Common myeloid progenitor, CD34-positive (primary cell): ENCODE data around the gene DPP10.
"Not testable (repeated sequence)": the region's sequence is repeated elsewhere in the genome, so short reads cannot be mapped to it uniquely, and the experiment has no call there.

ENCODE experiments used
- CTCF ChIA-PET: fragments of 350-600 bp; sonication (Branson Sonifier 250); formaldehyde crosslinking; loops from one replicate; lab custom pipeline; 2021; ENCODE audit warnings: antibody characterized with exemption; lab: Charles Lee
- POLR2A ChIA-PET: fragments of 350-600 bp; sonication (Branson Sonifier 250); formaldehyde crosslinking; loops from one replicate; lab custom pipeline; 2021; ENCODE audit warnings: antibody characterized with exemption; lab: Charles Lee
- DNase-seq, 3 donors: peaks; one replicate each; pipeline versions ENCODE4 v3.0.0 to v3.0.0-alpha.2; 2013
- H3K27ac ChIP-seq, 2 experiments: 1 replicate in 1 of 2; 2 replicates in 1 of 2; pipeline ENCODE4 v1.7.0; 2013; ENCODE audit warnings: inconsistent platforms in 2 of 2, low read length in 2 of 2, mild to moderate bottlenecking in 2 of 2, low read depth in 1 of 2, moderate library complexity in 1 of 2; ENCODE audit not compliant: severe bottlenecking in 2 of 2, insufficient read depth in 1 of 2, poor library complexity in 1 of 2
- H3K27me3 ChIP-seq, 5 experiments: replicated peaks in 2 of 5; 1 replicate in 3 of 5; 2 replicates in 2 of 5; pipeline versions ENCODE4 v1.6.1 to v1.7.0; 2013; ENCODE audit warnings: low read length in 4 of 5, mild to moderate bottlenecking in 2 of 5, moderate library complexity in 2 of 5, inconsistent platforms in 1 of 5; ENCODE audit not compliant: insufficient read depth in 5 of 5, control insufficient read depth in 4 of 5
- H3K36me3 ChIP-seq, 4 experiments: 1 replicate in 2 of 4; 2 replicates in 2 of 4; pipeline versions ENCODE4 v1.6.1 to v1.7.0; 2013; ENCODE audit warnings: low read length in 3 of 4, control low read depth in 1 of 4, mild to moderate bottlenecking in 1 of 4; ENCODE audit not compliant: control insufficient read depth in 4 of 4, insufficient read depth in 4 of 4
- H3K4me1 ChIP-seq, 4 experiments: 1 replicate in 3 of 4; 2 replicates in 1 of 4; pipeline versions ENCODE4 v1.6.1 to v1.7.1; 2013; ENCODE audit warnings: low read length in 3 of 4, mild to moderate bottlenecking in 3 of 4, control low read depth in 1 of 4, inconsistent platforms in 1 of 4, moderate library complexity in 1 of 4; ENCODE audit not compliant: control insufficient read depth in 4 of 4, insufficient read depth in 4 of 4; ENCODE audit errors: control extremely low read depth in 1 of 4
- H3K4me3 ChIP-seq, 7 experiments: 1 replicate in 4 of 7; 2 replicates in 3 of 7; pipeline versions ENCODE4 v1.5.1 to v1.7.0; 2013; ENCODE audit warnings: mild to moderate bottlenecking in 7 of 7, low read length in 6 of 7, moderate library complexity in 6 of 7, inconsistent platforms in 2 of 7, low read depth in 2 of 7, control low read depth in 1 of 7; ENCODE audit not compliant: insufficient read depth in 4 of 7, control insufficient read depth in 1 of 7; ENCODE audit errors: extremely low read depth in 1 of 7
- H3K9me3 ChIP-seq, 5 experiments: 1 replicate in 4 of 5; 2 replicates in 1 of 5; pipeline versions ENCODE4 v1.6.1 to v1.7.1; 2013; ENCODE audit warnings: low read length in 4 of 5, mild to moderate bottlenecking in 2 of 5, inconsistent platforms in 1 of 5, low read depth in 1 of 5, moderate library complexity in 1 of 5; ENCODE audit not compliant: control insufficient read depth in 4 of 5, insufficient read depth in 2 of 5; ENCODE audit errors: control extremely low read depth in 1 of 5
- WGBS: methylation state at CpG from one replicate; pipeline ENCODE4 v1.1.5; 2013; ENCODE audit not compliant: insufficient coverage; 5-methylcytosine and 5-hydroxymethylcytosine counted together

DPP10 gene

GRCh38 chr2:115083711-115084110 is 641.3 kb downstream of the DPP10 start:
- DNase-seq = no peak
- H3K27ac ChIP-seq = no peak overlapping the region
- H3K4me3 ChIP-seq = no peak overlapping the region
- no CpG with 5 or more reads among the region's 2 CpGs for WGBS
- no peaks in the 10 kb centered on the region for H3K4me1 ChIP-seq
- no peaks in the 10 kb centered on the region for H3K36me3 ChIP-seq
- H3K9me3 ChIP-seq = no peaks in the 10 kb centered on the region
- CTCF ChIA-PET = no interaction called here
- POLR2A ChIA-PET = no interaction called here
- H3K27me3 ChIP-seq = no peaks in the 10 kb centered on the region

GRCh38 chr2:115084446-115084845 is 642.0 kb downstream of the DPP10 start:
- no peaks in the 10 kb centered on the region for H3K27me3 ChIP-seq
- 77% methylated on average over 5 of the region's 5 CpGs for WGBS
- H3K27ac ChIP-seq = no peak overlapping the region
- CTCF ChIA-PET = no interaction called here
- no peaks in the 10 kb centered on the region for H3K9me3 ChIP-seq
- no peak for DNase-seq
- no peaks in the 10 kb centered on the region for H3K36me3 ChIP-seq
- no peak overlapping the region for H3K4me3 ChIP-seq
- no peaks in the 10 kb centered on the region for H3K4me1 ChIP-seq
- POLR2A ChIA-PET = no interaction called here

- H3K36me3 ChIP-seq, H3K27ac ChIP-seq, H3K9me3 ChIP-seq, H3K4me1 ChIP-seq, DNase-seq, POLR2A ChIA-PET, H3K4me3 ChIP-seq, H3K27me3 ChIP-seq, CTCF ChIA-PET: not testable (repeated sequence)
- 100% methylated on average over 4 of the region's 8 CpGs for WGBS
These were observed 643.7 kb downstream of the DPP10 start for GRCh38 chr2:115086051-115086620.

GRCh38 chr2:115094441-115094840 is 652.0 kb downstream of the DPP10 start:
- no peaks in the 10 kb centered on the region for H3K27me3 ChIP-seq
- peaks cover 0 to 2% (median 0%) of the 10 kb centered on the region in 5 experiments for H3K9me3 ChIP-seq
- POLR2A ChIA-PET = no interaction called here

GRCh38 chr2:115105966-115106365 is 663.5 kb downstream of the DPP10 start:
- ChIA-PET CTCF (no interaction called here), POLR2A (no interaction called here)
- Histone ChIP-seq H3K27me3 (no peaks in the 10 kb centered on the region), H3K36me3 (no peaks in the 10 kb centered on the region), H3K9me3 (no peaks in the 10 kb centered on the region), H3K4me1 (no peaks in the 10 kb centered on the region), H3K27ac (no peak overlapping the region), H3K4me3 (no peak overlapping the region)
- no peak for DNase-seq

More at GRCh38 chr2:115094441-115094840, 652.0 kb downstream of the DPP10 start:
- Histone ChIP-seq H3K4me1 (no peaks in the 10 kb centered on the region), H3K4me3 (no peak overlapping the region), H3K27ac (no peak overlapping the region), H3K36me3 (no peaks in the 10 kb centered on the region)
- WGBS = no CpG with 5 or more reads among the region's 4 CpGs
- CTCF ChIA-PET = no interaction called here
- no peak for DNase-seq

DNA sequence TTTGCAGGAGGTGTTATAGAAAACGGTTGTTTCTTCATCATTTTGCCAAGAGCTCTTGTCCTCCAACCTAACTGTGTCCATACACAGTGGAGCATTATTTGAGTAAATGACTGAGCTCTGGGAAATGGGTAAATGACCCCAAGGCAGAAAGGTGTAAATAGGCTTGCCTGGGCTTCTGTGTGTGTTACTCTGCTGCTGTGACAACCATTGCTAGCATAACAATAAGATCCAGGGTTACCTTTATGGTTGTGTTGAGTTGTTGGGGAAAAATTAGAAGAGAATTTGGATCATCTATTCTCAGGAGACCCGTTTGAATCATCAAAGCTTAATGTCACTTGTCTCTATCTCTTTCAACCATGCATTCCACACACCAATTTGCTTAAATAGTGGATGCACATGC is 672.7 kb downstream of the DPP10 start:
- ChIA-PET CTCF (no interaction called here), POLR2A (no interaction called here)
- Histone ChIP-seq H3K36me3 (no peaks in the 10 kb centered on the region), H3K9me3 (no peaks in the 10 kb centered on the region), H3K27ac (no peak overlapping the region), H3K4me3 (no peak overlapping the region), H3K27me3 (no peaks in the 10 kb centered on the region), H3K4me1 (no peaks in the 10 kb centered on the region)
- DNase-seq = no peak
- WGBS = no CpG with 5 or more reads among the region's 2 CpGs

DNA sequence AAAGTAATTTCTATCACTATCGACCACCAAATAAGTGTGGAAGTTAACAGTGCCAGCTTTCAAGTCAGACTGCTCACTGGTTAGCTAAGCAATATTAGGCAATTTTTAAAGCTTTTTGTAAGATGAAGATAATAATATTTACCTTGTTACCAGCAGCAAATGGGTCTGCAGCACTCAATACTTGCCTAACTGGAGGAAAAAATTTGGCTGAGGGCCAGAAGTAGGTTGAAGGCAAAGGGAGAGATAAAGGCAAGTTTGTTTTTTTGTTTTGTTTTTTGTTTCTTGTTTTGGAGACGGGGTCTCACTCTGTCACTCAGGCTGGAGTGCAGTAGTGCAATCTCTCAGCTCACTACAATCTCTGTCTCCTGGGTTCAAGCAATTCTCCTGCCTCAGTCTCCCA is 675.9 kb downstream of the DPP10 start:
- 100% methylated on average over 2 of the region's 2 CpGs for WGBS
- no peak for DNase-seq
- H3K27me3 ChIP-seq = no peaks in the 10 kb centered on the region
- H3K4me1 ChIP-seq = no peaks in the 10 kb centered on the region
- H3K4me3 ChIP-seq = no peak overlapping the region
- POLR2A ChIA-PET = no interaction called here
- CTCF ChIA-PET = no interaction called here
- H3K9me3 ChIP-seq = no peaks in the 10 kb centered on the region
- H3K27ac ChIP-seq = no peak overlapping the region
- H3K36me3 ChIP-seq = no peaks in the 10 kb centered on the region
